Body of pancreas (tissue), 4 donors: ENCODE measurements around the gene ZBTB17. TPM values are rescaled to one million over a fixed set of nuclear protein-coding genes. Genes with fewer than 3 reads are reported as not detected.

Experiments used
- ATAC-seq: fragments of 150-250 bp; one replicate; pipeline ENCODE4 v1.9.1; 2016
- DNase-seq, 4 donors: peaks; one replicate each; pipeline ENCODE4 v3.0.0-alpha.2; 2019
- H3K27ac ChIP-seq, 4 donors: fragments of 200-600 bp; sonication (generic); 1 replicate in 3 of 4; 2 replicates in 1 of 4; pipeline versions ENCODE4 v1.5.1 to v1.6.1; 2016 to 2019; ENCODE audit warnings: mild to moderate bottlenecking in 1 of 4, mixed read lengths in 1 of 4, moderate library complexity in 1 of 4
- H3K27me3 ChIP-seq, 2 donors: fragments of 200-600 bp; sonication (generic); one replicate each; pipeline ENCODE4 v1.6.0; 2016; ENCODE audit warnings: mild to moderate bottlenecking in 1 of 2
- H3K36me3 ChIP-seq, 2 donors: fragments of 200-600 bp; sonication (generic); replicated peaks in 1 of 2; 2 replicates each; pipeline ENCODE4 v1.5.1; 2016; ENCODE audit warnings: low read depth in 2 of 2; ENCODE audit not compliant: insufficient read depth in 1 of 2
- H3K4me1 ChIP-seq: fragments of 200-600 bp; sonication (generic); one replicate; pipeline ENCODE4 v1.6.0; 2016
- H3K4me3 ChIP-seq, 2 donors: fragments of 200-600 bp; sonication (generic); 1 replicate in 1 of 2; 2 replicates in 1 of 2; pipeline ENCODE4 v1.5.1; 2016 to 2019
- H3K9me3 ChIP-seq, 3 donors: fragments of 200-600 bp; sonication (generic); 1 replicate in 2 of 3; 2 replicates in 1 of 3; pipeline ENCODE4 v1.5.1; 2016
- CTCF ChIP-seq, 7 experiments: fragments of 450-650 bp in 4 of 7; fragments of 200-600 bp in 3 of 7; sonication (generic) in 3 of 7; IDR thresholded peaks; one replicate each; pipeline ENCODE4 v1.5.1; 2016 to 2019; ENCODE audit warnings: antibody characterized with exemption in 7 of 7
- POLR2A ChIP-seq, 3 donors: fragments of 450-650 bp; IDR thresholded peaks; one replicate each; pipeline ENCODE4 v1.6.1; 2016; ENCODE audit warnings: antibody characterized with exemption in 3 of 3, mild to moderate bottlenecking in 2 of 3
- WGBS, 2 donors: methylation state at CpG; one replicate each; pipeline ENCODE4 v1.1.5; 2017; 5-methylcytosine and 5-hydroxymethylcytosine counted together
- intact Hi-C: fragments of 100-400 bp; cut with DNase I; formaldehyde crosslinking; loops from one replicate; pipeline ENCODE4 v1.15.1; 2023
- total RNA-seq, 2 donors: library from RNA; depleted of rRNA; stranded (reverse); fragments of >200 nt; gene quantifications; one replicate each; pipeline ENCODE4 v1.1.0, GENCODE V29; 2016

ZBTB17 gene
- total RNA-seq, 2 donors from 2014 or later, result 28.8 to 73.2 TPM

DNA sequence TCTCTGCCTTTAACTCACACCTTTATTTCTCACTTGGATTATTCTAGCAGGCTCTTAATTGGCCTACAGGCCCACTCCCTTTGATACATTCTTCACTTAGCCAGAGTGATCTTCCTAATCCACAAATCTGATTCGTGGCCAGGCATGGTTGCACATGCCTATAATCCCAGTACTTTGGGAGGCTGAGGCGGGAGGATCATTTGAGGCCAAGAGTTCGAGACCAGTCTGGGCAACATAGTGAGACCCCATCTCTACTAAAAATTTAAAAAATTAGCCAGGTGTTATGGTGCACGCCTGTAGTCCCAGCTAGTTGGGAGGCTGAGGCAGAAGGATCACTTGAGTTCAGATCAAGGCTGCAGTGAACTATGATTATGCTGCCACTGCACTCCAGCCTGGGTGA is 2.1 kb downstream of the ZBTB17 start:
- Histone ChIP-seq H3K27me3 (no peaks in the 10 kb centered on the region), H3K9me3 (no peaks in the 10 kb centered on the region), H3K36me3 (peaks cover 0 to 7% of the 10 kb centered on the region in 2 donors), H3K4me3 (no peak overlapping the region), H3K27ac (no peak overlapping the region), H3K4me1 (peaks cover 22% of the 10 kb centered on the region)
- 84 to 90% methylated on average over 4 of the region's 4 CpGs for WGBS, 2 donors
- ATAC-seq (no peak), DNase-seq (no peak)
- intact Hi-C loops, result no loop called here
- TF ChIP-seq CTCF (IDR thresholded peaks at IDR 0.05), result no peak
- TF ChIP-seq POLR2A (IDR thresholded peaks at IDR 0.05), result no peak

- no peak for ATAC-seq
- no peak for TF ChIP-seq CTCF (IDR thresholded peaks at IDR 0.05)
- TF ChIP-seq POLR2A (IDR thresholded peaks at IDR 0.05), result no peak
- WGBS, 2 donors, result 78 to 100% methylated on average over 1 of the region's 1 CpG
- H3K27me3 ChIP-seq, result no peaks in the 10 kb centered on the region
- H3K27ac ChIP-seq, result no peak overlapping the region
- intact Hi-C loops, result no loop called here
- H3K4me1 ChIP-seq, result peaks cover 22% of the 10 kb centered on the region
- H3K9me3 ChIP-seq, result no peaks in the 10 kb centered on the region
- peaks cover 0 to 7% of the 10 kb centered on the region in 2 donors for H3K36me3 ChIP-seq
- DNase-seq, result no peak
- no peak overlapping the region for H3K4me3 ChIP-seq
Observed at GRCh38 chr1:15972409-15972808, 3.5 kb downstream of the ZBTB17 start.

DNA sequence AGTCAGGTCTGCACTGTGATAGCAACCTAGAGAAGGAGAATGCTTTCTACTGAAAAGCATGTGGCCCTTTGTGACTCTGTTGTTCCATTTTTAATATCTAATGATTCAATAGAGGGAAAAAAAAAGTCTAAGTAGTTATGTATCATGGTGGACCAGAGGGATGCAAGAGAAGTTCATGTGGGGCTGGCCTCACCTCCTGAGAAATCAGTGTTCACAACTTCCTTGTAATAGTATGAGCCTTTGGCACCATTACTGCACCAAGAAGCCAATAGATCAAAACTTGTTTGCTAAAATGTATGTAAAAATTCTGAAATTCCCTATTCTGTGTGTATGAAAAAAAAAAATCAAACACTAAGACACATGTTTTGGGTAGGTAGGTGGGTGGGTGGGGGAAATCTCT is 5.0 kb downstream of the ZBTB17 start:
- intact Hi-C loops, result no loop called here
- peaks cover 29% of the 10 kb centered on the region for H3K4me1 ChIP-seq
- H3K27me3 ChIP-seq, result no peaks in the 10 kb centered on the region
- no peak overlapping the region for H3K4me3 ChIP-seq
- DNase-seq, result no peak
- no peak for ATAC-seq
- H3K9me3 ChIP-seq, result no peaks in the 10 kb centered on the region
- no peak overlapping the region for H3K27ac ChIP-seq
- H3K36me3 ChIP-seq, result peaks cover 0 to 7% of the 10 kb centered on the region in 2 donors
- TF ChIP-seq POLR2A (IDR thresholded peaks at IDR 0.05) (no peak), CTCF (IDR thresholded peaks at IDR 0.05) (no peak)

- H3K4me3 ChIP-seq, result no peak overlapping the region
- DNase-seq, result no peak
- H3K36me3 ChIP-seq, result peaks cover 0 to 7% of the 10 kb centered on the region in 2 donors
- H3K27me3 ChIP-seq, result no peaks in the 10 kb centered on the region
- no peaks in the 10 kb centered on the region for H3K9me3 ChIP-seq
- no peak for ATAC-seq
- peaks cover 30% of the 10 kb centered on the region for H3K4me1 ChIP-seq
- no peak overlapping the region for H3K27ac ChIP-seq
- WGBS, 2 donors, result 93 to 97% methylated on average over 11 to 13 of the region's 13 CpGs
- intact Hi-C loops, result no loop called here
- TF ChIP-seq CTCF (IDR thresholded peaks at IDR 0.05), result no peak
Observed at GRCh38 chr1:15969321-15969880, 6.5 kb downstream of the ZBTB17 start.

DNA sequence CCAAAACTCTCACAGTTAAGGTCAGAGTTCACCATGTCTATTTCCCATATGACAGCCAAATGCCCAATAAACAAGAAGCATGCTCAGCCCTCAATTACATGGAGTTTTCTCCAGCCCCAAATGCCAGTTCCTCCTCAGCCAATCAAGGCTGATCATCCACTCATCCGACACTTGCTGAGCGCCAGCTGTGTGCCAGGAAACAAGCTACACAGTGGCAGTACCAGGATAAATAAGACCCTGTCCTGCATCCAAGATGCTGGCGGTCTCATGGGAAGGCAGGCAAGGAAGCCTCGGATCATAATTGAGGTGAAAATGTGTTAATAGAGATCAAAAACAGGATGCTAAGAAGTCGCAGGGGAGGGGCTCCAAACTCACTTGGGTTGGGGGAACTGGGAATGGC is 7.7 kb downstream of the ZBTB17 start:
- ATAC-seq, result no peak

More for the DNA sequence above, 7.7 kb downstream of the ZBTB17 start:
- Histone ChIP-seq H3K9me3 (no peaks in the 10 kb centered on the region), H3K4me1 (peaks cover 17% of the 10 kb centered on the region), H3K4me3 (no peak overlapping the region), H3K27ac (no peak overlapping the region), H3K27me3 (no peaks in the 10 kb centered on the region), H3K36me3 (peaks cover 0 to 7% of the 10 kb centered on the region in 2 donors)
- no peak for DNase-seq
- no peak for TF ChIP-seq POLR2A (IDR thresholded peaks at IDR 0.05)
- TF ChIP-seq CTCF (IDR thresholded peaks at IDR 0.05), result no peak
- WGBS, 2 donors, result 77 to 79% methylated on average over 5 of the region's 5 CpGs
- intact Hi-C loops, result no loop called here
